PC-9 (cell line): ENCODE measurements around the gene IFNL1. TPM values are rescaled to one million over a fixed set of nuclear protein-coding genes. Genes with fewer than 3 reads are reported as not detected.

ENCODE experiments used
- BruUV-seq: library from RNA; stranded (reverse); fragments of 400-500 nt; replicated peaks from 2 replicates; lab custom pipeline; 2021; lab: Mats Ljungman, UMichigan
- CTCF ChIA-PET: fragments of 300-600 bp; sonication (Branson Sonifier 250); formaldehyde crosslinking; loops from one replicate; lab custom pipeline; 2022; ENCODE audit warnings: antibody characterized with exemption; lab: Charles Lee
- POLR2A ChIA-PET: fragments of 300-600 bp; sonication (Branson Sonifier 250); formaldehyde crosslinking; loops from one replicate; lab custom pipeline; 2022; ENCODE audit warnings: antibody characterized with exemption; ENCODE audit not compliant: unreplicated experiment; lab: Charles Lee
- DNase-seq, 2 experiments: peaks; one replicate each; pipeline versions ENCODE4 v3.0.0 to v3.0.0-alpha.2; 2015 to 2022; ENCODE audit warnings: mixed read lengths in 1 of 2
- H2AFZ ChIP-seq: fragments of 200-600 bp; sonication (generic); 2 replicates; pipeline ENCODE4 v1.8.1; 2017; ENCODE audit warnings: antibody characterized with exemption
- H3F3A ChIP-seq: fragments of 200-600 bp; sonication (generic); 2 replicates; pipeline ENCODE4 v1.8.1; 2017; ENCODE audit warnings: antibody characterized with exemption, mild to moderate bottlenecking, low read depth; ENCODE audit not compliant: insufficient read depth
- H3K27ac ChIP-seq: fragments of 200-600 bp; sonication (generic); 2 replicates; pipeline ENCODE4 v1.6.1; 2016; ENCODE audit warnings: mixed run types
- H3K27me3 ChIP-seq: fragments of 200-600 bp; sonication (generic); 2 replicates; pipeline ENCODE4 v1.6.1; 2016; ENCODE audit warnings: low read depth, mixed run types; ENCODE audit not compliant: insufficient read depth
- H3K36me3 ChIP-seq: fragments of 200-600 bp; sonication (generic); 2 replicates; pipeline ENCODE4 v1.6.1; 2016; ENCODE audit warnings: low read depth, mixed run types
- H3K4me1 ChIP-seq: fragments of 200-600 bp; sonication (generic); replicated peaks from 2 replicates; pipeline ENCODE4 v1.6.1; 2016; ENCODE audit warnings: mixed run types; ENCODE audit not compliant: insufficient read depth
- H3K4me2 ChIP-seq: fragments of 200-600 bp; sonication (generic); 2 replicates; pipeline ENCODE4 v1.6.1; 2017; ENCODE audit warnings: mixed run types
- H3K4me3 ChIP-seq: fragments of 200-600 bp; sonication (generic); 2 replicates; pipeline ENCODE4 v1.6.1; 2016; ENCODE audit warnings: mixed run types
- H3K79me2 ChIP-seq: fragments of 200-600 bp; sonication (generic); 2 replicates; pipeline ENCODE4 v1.6.1; 2017; ENCODE audit warnings: low read depth, mixed run types
- H3K9me2 ChIP-seq: fragments of 200-600 bp; sonication (generic); 2 replicates; pipeline ENCODE4 v1.8.1; 2017; ENCODE audit warnings: mild to moderate bottlenecking; ENCODE audit not compliant: insufficient read depth
- H3K9me3 ChIP-seq: fragments of 200-600 bp; sonication (generic); 2 replicates; pipeline ENCODE4 v1.8.1; 2016; ENCODE audit warnings: low read depth; ENCODE audit not compliant: insufficient read depth
- H4K20me1 ChIP-seq: fragments of 200-600 bp; sonication (generic); 2 replicates; pipeline ENCODE4 v1.8.1; 2017; ENCODE audit not compliant: insufficient read depth
- CTCF ChIP-seq: fragments of 200-600 bp; sonication (generic); conservative IDR thresholded peaks from 2 replicates; pipeline ENCODE4 v1.6.1; 2017; ENCODE audit warnings: mixed run types, antibody characterized with exemption, mild to moderate bottlenecking, moderate library complexity
- EZH2 ChIP-seq: fragments of 200-600 bp; sonication (generic); IDR thresholded peaks from 2 replicates; pipeline ENCODE4 v1.8.0; 2017; ENCODE audit warnings: antibody characterized with exemption, low read depth
- intact Hi-C: fragments of 100-400 bp; cut with micrococcal nuclease; formaldehyde crosslinking; loops from one replicate; pipeline ENCODE4 v1.10.0; 2022; ENCODE audit not compliant: unreplicated experiment
- total RNA-seq: library from RNA; stranded (reverse); gene quantifications from 2 replicates; pipeline ENCODE4 v1.2.3, GENCODE V29; 2021

The IFNL1 gene
- total RNA-seq, 1 experiment from 2014 or later: not detected

GRCh38 chr19:39262496-39262895 lies 33.7 kb upstream of the IFNL1 start:
- peak in 1 of 2 experiments; percentile 36 for DNase-seq
- intact Hi-C loops: no loop called here
- H3K4me3 ChIP-seq: no peak overlapping the region
- H3K27ac ChIP-seq: no peak overlapping the region
- H3K79me2 ChIP-seq: no peaks in the 10 kb centered on the region
- no peaks in the 10 kb centered on the region for H4K20me1 ChIP-seq
- BruUV-seq: no TSS peak
- H3K4me2 ChIP-seq: no peak overlapping the region
- H2AFZ ChIP-seq: no peak overlapping the region
- ChIA-PET POLR2A (no interaction called here), CTCF (no interaction called here)
- 0 out of 2 replicates have a peak, but pooled peaks cover 8% of the 10 kb centered on the region for H3K4me1 ChIP-seq
- TF ChIP-seq CTCF (no peak), EZH2 (no peak)
- no peaks in the 10 kb centered on the region for H3K36me3 ChIP-seq
- no peaks in the 10 kb centered on the region for H3K9me2 ChIP-seq
- no peaks in the 10 kb centered on the region for H3K9me3 ChIP-seq
- no peaks in the 10 kb centered on the region for H3F3A ChIP-seq
- H3K27me3 ChIP-seq: no peaks in the 10 kb centered on the region

DNA sequence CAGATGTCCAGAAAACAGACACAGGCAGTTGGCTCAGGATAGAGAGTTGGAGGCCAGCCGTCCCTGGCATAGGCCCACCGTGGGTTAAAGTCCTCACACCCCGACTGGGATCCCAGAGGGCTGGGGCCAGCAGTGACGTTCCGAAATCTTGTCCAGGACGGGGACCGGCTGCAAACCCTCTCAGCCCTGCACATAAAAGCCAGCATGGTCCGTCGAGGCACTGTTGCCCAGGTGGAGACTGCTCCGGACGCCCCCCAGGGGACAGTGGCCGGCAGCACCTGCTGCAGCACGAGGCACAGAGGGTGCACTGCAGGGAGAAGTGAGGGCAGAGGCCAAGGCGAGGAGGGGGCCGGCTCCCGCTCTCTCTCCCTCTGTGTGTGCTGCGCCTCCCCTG lies 32.3 kb upstream of the IFNL1 start:
- Histone ChIP-seq H3F3A (no peaks in the 10 kb centered on the region), H3K9me3 (no peaks in the 10 kb centered on the region), H4K20me1 (no peaks in the 10 kb centered on the region), H3K4me2 (no peak overlapping the region), H3K4me3 (no peak overlapping the region), H3K27me3 (no peaks in the 10 kb centered on the region), H2AFZ (no peak overlapping the region), H3K4me1 (0 out of 2 replicates have a peak, but pooled peaks cover 8% of the 10 kb centered on the region), H3K9me2 (no peaks in the 10 kb centered on the region), H3K79me2 (no peaks in the 10 kb centered on the region), H3K27ac (no peak overlapping the region), H3K36me3 (no peaks in the 10 kb centered on the region)
- TF ChIP-seq EZH2: no peak
- no peak for TF ChIP-seq CTCF
- no TSS peak for BruUV-seq
- no peak for DNase-seq
- ChIA-PET POLR2A (no interaction called here), CTCF (no interaction called here)
- intact Hi-C loops: no loop called here

DNA sequence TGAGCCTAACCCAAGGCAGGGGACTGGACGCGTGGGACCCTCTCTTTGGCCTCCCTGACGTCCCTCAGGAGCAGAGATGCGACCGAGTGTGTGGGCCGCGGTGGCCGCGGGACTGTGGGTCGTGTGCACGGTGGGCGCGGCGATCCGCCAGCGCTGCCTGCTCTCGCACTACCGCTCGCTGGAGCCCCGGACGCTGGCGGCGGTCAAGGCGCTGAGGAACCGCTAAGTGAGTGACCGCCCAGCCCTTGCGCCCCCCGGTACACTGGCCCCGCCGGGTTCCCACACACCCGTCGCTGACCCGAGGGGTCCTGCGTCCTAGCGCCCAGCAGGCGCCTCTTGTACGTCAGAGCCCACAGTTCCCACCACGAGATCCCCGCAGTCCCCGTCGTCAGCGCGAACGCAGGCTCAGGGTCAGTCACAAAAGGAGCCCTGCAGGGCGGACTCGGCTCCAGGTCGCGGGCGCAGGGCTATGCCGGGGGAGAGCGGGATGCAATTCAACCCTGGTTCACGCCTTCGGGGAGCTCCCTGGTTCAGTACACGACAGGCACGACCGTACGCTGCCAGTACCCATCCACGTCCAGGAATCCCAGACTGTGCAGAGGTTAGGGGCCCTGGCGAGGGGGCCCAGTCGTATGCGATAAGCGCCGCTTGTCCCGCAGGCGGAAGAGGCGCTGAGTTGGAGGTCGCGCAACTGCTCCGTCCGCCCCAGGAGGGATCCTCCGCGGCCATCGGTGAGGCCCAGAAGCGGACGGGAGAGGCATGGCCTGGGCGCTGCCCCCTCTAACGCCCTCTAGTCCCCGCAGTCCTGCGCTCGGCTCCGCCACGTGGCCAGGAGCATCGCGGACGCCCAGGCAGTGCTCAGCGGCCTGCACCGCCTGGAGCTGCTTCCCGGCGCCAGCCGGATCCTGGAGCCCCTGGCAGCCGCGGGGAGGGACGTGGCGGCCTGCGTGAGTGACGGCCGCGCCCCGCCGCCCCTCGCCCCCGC lies 31.6 kb upstream of the IFNL1 start:
- TF ChIP-seq CTCF: no peak
- no peak for TF ChIP-seq EZH2
- no peaks in the 10 kb centered on the region for H3K36me3 ChIP-seq
- H3K27me3 ChIP-seq: no peaks in the 10 kb centered on the region
- H3K27ac ChIP-seq: no peak overlapping the region
- DNase-seq: no peak
- H3K4me2 ChIP-seq: no peak overlapping the region
- CTCF ChIA-PET: no interaction called here
- POLR2A ChIA-PET: no interaction called here
- no peak overlapping the region for H3K4me3 ChIP-seq
- no peak overlapping the region for H2AFZ ChIP-seq
- H3K4me1 ChIP-seq: 0 out of 2 replicates have a peak, but pooled peaks cover 8% of the 10 kb centered on the region
- H4K20me1 ChIP-seq: no peaks in the 10 kb centered on the region
- no peaks in the 10 kb centered on the region for H3K9me3 ChIP-seq
- no peaks in the 10 kb centered on the region for H3F3A ChIP-seq
- no peaks in the 10 kb centered on the region for H3K79me2 ChIP-seq
- no TSS peak for BruUV-seq
- H3K9me2 ChIP-seq: no peaks in the 10 kb centered on the region
- intact Hi-C loops: no loop called here
